Prostate gland (tissue), 2 donors: ENCODE results near the gene CCDC80.

Source experiments
- CTCF ChIP-seq, 4 experiments: fragments of 200-600 bp in 2 of 4; fragments of 450-650 bp in 2 of 4; sonication (generic) in 2 of 4; IDR thresholded peaks; 1 replicate in 3 of 4; 2 replicates in 1 of 4; pipeline ENCODE4 v1.5.1; 2016 to 2019; ENCODE audit warnings: antibody characterized with exemption in 4 of 4, mild to moderate bottlenecking in 2 of 4, moderate library complexity in 2 of 4
- POLR2AphosphoS5 ChIP-seq: sonication (generic); formaldehyde crosslinking; IDR thresholded peaks from one replicate; pipeline ENCODE4 v1.6.1; 2017; ENCODE audit warnings: antibody characterized with exemption

DNA sequence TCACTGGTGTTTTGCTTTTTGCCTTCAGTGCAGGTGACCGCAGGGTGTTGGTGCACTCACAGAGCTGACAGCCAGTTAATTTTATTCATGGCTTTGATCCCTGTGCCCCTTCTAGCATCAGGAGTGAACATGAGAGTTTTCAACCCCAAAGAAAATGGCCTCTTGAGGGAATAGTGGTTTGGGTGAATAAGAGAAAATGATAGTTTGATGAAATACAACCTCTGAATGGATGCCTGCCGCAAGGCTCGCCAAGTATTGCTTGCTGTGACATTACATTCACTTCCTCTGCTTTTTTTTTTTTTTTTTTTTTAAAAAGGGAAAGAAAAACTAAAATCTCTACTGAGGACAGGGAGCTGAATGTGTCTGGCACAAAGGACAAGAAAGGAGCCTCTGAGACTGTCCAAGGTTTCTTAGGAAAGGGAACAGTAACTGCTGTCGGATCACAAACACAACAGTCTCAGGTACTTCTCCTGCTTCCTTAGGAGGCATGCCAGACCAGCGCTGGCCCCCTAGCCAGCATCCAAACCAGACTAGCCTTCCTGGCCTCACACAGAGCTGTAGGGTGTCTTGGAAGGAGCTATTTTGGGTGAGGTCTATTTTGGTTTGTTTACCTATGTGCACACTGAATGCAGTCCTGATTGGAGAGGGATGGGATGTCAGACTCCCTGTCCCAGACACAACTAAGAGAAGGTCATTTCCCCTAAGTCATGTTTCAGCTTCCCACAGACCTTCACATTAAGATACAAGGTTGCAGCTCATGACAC is 29.0 kb downstream of the CCDC80 start:
- no peak for TF ChIP-seq CTCF (IDR thresholded peaks at IDR 0.05)
- TF ChIP-seq POLR2AphosphoS5 = no peak
